HEK293T (cell line): Measurements from ENCODE around the gene FUT1.

Source experiments
- BHLHE40 ChIP-seq: fragments of 450-650 bp; IDR thresholded peaks from 2 replicates; pipeline ENCODE4 v1.6.1; 2016; ENCODE audit warnings: mild to moderate bottlenecking, moderate library complexity, borderline replicate concordance
- CTBP1 ChIP-seq: fragments of 450-650 bp; IDR thresholded peaks from 2 replicates; pipeline ENCODE4 v1.6.1; 2016; ENCODE audit warnings: borderline replicate concordance
- FOXM1 ChIP-seq: fragments of 450-650 bp; IDR thresholded peaks from 2 replicates; pipeline ENCODE4 v1.6.1; 2017; ENCODE audit warnings: mild to moderate bottlenecking, borderline replicate concordance
- LEF1 ChIP-seq: fragments of 450-650 bp; IDR thresholded peaks from 2 replicates; pipeline ENCODE4 v1.6.1; 2017; ENCODE audit warnings: mild to moderate bottlenecking, borderline replicate concordance
- SP1 ChIP-seq: fragments of 450-650 bp; IDR thresholded peaks from 2 replicates; pipeline ENCODE4 v1.6.1; 2017
- SUZ12 ChIP-seq: fragments of 450-650 bp; IDR thresholded peaks from 2 replicates; pipeline ENCODE4 v1.6.1; 2016; ENCODE audit warnings: mild to moderate bottlenecking

DNA sequence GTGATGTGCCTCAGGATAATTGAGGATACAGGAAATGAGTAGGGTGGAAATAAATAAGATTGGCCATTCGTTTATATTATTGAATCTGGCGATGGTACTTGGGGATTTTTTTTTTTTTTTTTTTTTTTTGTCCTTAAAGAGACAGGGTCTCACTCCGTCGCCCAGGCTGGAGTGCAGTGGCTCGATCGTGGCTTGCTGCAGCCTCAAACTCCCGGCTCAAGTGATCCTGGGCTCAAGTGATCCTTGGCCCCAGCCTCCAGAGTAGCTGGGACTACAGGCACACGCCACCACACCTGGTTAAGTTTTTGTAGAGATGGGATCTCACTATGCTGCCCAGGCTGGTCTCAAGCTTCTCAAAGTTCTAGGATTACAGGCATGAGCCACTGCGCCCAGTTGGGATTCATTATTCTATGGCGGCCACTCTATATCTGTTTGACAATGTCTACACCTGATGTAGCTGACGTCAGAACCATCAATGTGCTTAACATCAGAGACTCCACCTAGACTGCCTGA lies 30.2 kb downstream of the FUT1 start:
- no peak for TF ChIP-seq LEF1
- no peak for TF ChIP-seq BHLHE40
- no peak for TF ChIP-seq CTBP1
- no peak for TF ChIP-seq SUZ12
- TF ChIP-seq SP1: no peak
- no peak for TF ChIP-seq FOXM1
